A673 (cell line): ENCODE data around the gene OOSP4A. TPM values are rescaled to one million over a fixed set of nuclear protein-coding genes. Genes with fewer than 3 reads are reported as not detected.

Experiments used
- BruUV-seq: library from RNA; stranded (reverse); fragments of 400-500 nt; replicated peaks from 2 replicates; lab custom pipeline; 2021; lab: Mats Ljungman, UMichigan
- CTCF ChIA-PET: fragments of 300-600 bp; sonication (Branson Sonifier 250); formaldehyde crosslinking; loops from one replicate; lab custom pipeline; 2022; ENCODE audit warnings: antibody characterized with exemption; lab: Charles Lee
- POLR2A ChIA-PET: fragments of 300-600 bp; sonication (Branson Sonifier 250); formaldehyde crosslinking; loops from one replicate; lab custom pipeline; 2022; ENCODE audit warnings: antibody characterized with exemption; ENCODE audit not compliant: low non-redundant PET; lab: Charles Lee
- DNase-seq: peaks from one replicate; pipeline ENCODE4 v3.0.0-alpha.2; 2015; ENCODE audit warnings: low spot score
- H3K27ac ChIP-seq: fragments of 200-600 bp; sonication (generic); 2 replicates; pipeline ENCODE4 v1.5.1; 2016; ENCODE audit warnings: mixed run types, low read depth, mild to moderate bottlenecking, mixed read lengths, antibody characterized with exemption, low read length; ENCODE audit not compliant: poor library complexity, severe bottlenecking
- H3K27me3 ChIP-seq: fragments of 200-600 bp; sonication (generic); replicated peaks from 2 replicates; pipeline ENCODE4 v1.6.1; 2017; ENCODE audit warnings: mixed run types, low read depth, mild to moderate bottlenecking, mixed read lengths, antibody characterized with exemption, low read length; ENCODE audit not compliant: insufficient read depth, poor library complexity
- H3K36me3 ChIP-seq: fragments of 200-600 bp; sonication (generic); 2 replicates; pipeline ENCODE4 v1.6.1; 2016; ENCODE audit warnings: mixed run types, mild to moderate bottlenecking, mixed read lengths, antibody characterized with exemption, low read length; ENCODE audit not compliant: insufficient read depth, poor library complexity, severe bottlenecking
- H3K4me1 ChIP-seq: fragments of 200-600 bp; sonication (generic); 2 replicates; pipeline ENCODE4 v1.6.1; 2017; ENCODE audit warnings: mixed run types, mild to moderate bottlenecking, mixed read lengths, antibody characterized with exemption, low read length; ENCODE audit not compliant: insufficient read depth, poor library complexity, severe bottlenecking
- H3K4me3 ChIP-seq: fragments of 200-600 bp; sonication (generic); 2 replicates; pipeline ENCODE4 v1.5.1; 2016; ENCODE audit warnings: low read depth, mixed run types, mild to moderate bottlenecking, mixed read lengths, low read length; ENCODE audit not compliant: poor library complexity, severe bottlenecking
- H3K9me3 ChIP-seq: fragments of 200-600 bp; sonication (generic); 2 replicates; pipeline ENCODE4 v1.6.1; 2016; ENCODE audit warnings: mixed run types, low read depth, mild to moderate bottlenecking, mixed read lengths, antibody characterized with exemption, low read length; ENCODE audit not compliant: poor library complexity, severe bottlenecking
- CTCF ChIP-seq: fragments of 300-800, 200-600 bp; sonication (generic); conservative IDR thresholded peaks from 2 replicates; pipeline ENCODE4 v1.5.1; 2017; ENCODE audit warnings: low read depth, mild to moderate bottlenecking, antibody characterized with exemption, low read length, moderate library complexity, mixed read lengths
- EZH2 ChIP-seq: fragments of 200-600 bp; sonication (generic); IDR thresholded peaks from 2 replicates; pipeline ENCODE4 v1.6.1; 2017; ENCODE audit warnings: borderline replicate concordance, low read depth, mild to moderate bottlenecking, mixed read lengths, antibody characterized with exemption, low read length; ENCODE audit not compliant: poor library complexity, severe bottlenecking
- intact Hi-C: fragments of 100-400 bp; cut with micrococcal nuclease; formaldehyde crosslinking; loops from one replicate; pipeline ENCODE4 v1.10.0; 2022; ENCODE audit not compliant: unreplicated experiment
- total RNA-seq: library from RNA; stranded (reverse); gene quantifications from 2 replicates; pipeline ENCODE4 v1.2.3, GENCODE V29; 2021

Gene OOSP4A
- total RNA-seq, 1 experiment from 2014 or later: not detected

DNA sequence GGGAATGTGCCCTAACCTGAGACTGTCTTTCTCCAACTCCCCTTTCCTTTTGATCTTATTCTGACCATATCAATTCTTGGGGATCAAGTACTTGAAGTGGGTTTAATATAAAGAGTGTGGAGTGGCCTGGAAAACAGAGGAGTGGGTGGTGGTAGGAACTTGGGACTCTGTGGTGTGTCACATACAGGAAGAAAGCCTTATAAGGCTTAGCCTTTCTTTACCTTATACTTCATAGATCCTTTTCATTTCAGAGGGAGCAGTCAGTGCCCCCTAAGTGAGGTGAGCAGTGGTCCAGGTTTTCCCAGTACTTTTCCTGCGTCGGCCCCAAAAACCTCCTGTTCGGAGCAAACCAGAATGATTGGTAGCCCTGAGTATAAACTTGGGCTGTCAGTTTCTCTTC is 25.1 kb upstream of the OOSP4A start:
- TF ChIP-seq CTCF (no peak), EZH2 (no peak)
- no peaks in the 10 kb centered on the region for H3K9me3 ChIP-seq
- no TSS peak for BruUV-seq
- POLR2A ChIA-PET: no interaction called here
- no peaks in the 10 kb centered on the region for H3K36me3 ChIP-seq
- H3K27me3 ChIP-seq: peaks cover 73% of the 10 kb centered on the region
- DNase-seq: no peak
- CTCF ChIA-PET: no interaction called here
- no peak overlapping the region for H3K4me3 ChIP-seq
- no peak overlapping the region for H3K27ac ChIP-seq
- H3K4me1 ChIP-seq: no peaks in the 10 kb centered on the region
- intact Hi-C loops: no loop called here

GRCh38 chr11:59939482-59939881 is 24.4 kb upstream of the OOSP4A start:
- peaks cover 74% of the 10 kb centered on the region for H3K27me3 ChIP-seq
- TF ChIP-seq CTCF: no peak
- TF ChIP-seq EZH2: no peak
- BruUV-seq: no TSS peak

DNA sequence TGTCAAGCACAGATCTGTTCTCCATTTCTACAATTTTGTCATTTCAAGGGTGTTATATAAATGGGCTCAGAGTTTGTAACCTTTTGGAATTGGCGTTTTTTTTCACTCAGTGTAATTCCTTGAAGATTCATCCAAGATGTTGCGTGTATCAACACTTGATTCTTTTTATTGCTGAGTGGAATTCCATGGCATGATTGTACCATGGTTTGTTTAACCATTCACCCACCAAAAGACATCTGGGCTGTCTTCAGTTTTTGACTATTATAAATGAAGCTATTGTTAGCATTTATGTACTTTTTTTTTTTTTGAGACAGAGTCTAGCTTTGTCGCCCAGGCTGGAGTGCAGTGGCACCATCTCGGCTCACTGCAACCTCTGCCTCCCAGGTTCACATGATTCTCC is 22.7 kb upstream of the OOSP4A start:
- POLR2A ChIA-PET: no interaction called here
- DNase-seq: no peak
- Histone ChIP-seq H3K4me3 (no peak overlapping the region), H3K4me1 (no peaks in the 10 kb centered on the region), H3K36me3 (no peaks in the 10 kb centered on the region), H3K27me3 (peaks cover 71% of the 10 kb centered on the region), H3K9me3 (no peaks in the 10 kb centered on the region), H3K27ac (no peak overlapping the region)
- intact Hi-C loops: no loop called here
- no peak for TF ChIP-seq EZH2
- TF ChIP-seq CTCF: no peak
- no TSS peak for BruUV-seq
- CTCF ChIA-PET: no interaction called here

More at GRCh38 chr11:59939482-59939881, 24.4 kb upstream of the OOSP4A start:
- Histone ChIP-seq H3K9me3 (no peaks in the 10 kb centered on the region), H3K4me3 (no peak overlapping the region), H3K27ac (no peak overlapping the region), H3K36me3 (no peaks in the 10 kb centered on the region), H3K4me1 (no peaks in the 10 kb centered on the region)
- intact Hi-C loops: no loop called here
- DNase-seq: no peak
- CTCF ChIA-PET: no interaction called here
- POLR2A ChIA-PET: no interaction called here
